ENCODE measurements around the gene PTPRD. TPM values are rescaled to one million over a fixed set of nuclear protein-coding genes. Genes with fewer than 3 reads are reported as not detected.

PTPRD gene
- total and polyA plus RNA-seq, 2 of the 4 experiments (the other 2 are of a cell fraction) = 0.07 to 0.18 TPM

GRCh38 chr9:8653111-8653510 is 1959.7 kb downstream of the PTPRD start:
- in situ Hi-C loops (cut with MboI; ENCODE audit: low sequenced_read_pairs) = no loop called here

More at GRCh38 chr9:8653111-8653510, 1959.7 kb downstream of the PTPRD start:
- no peak overlapping the region for H2BK120ac ChIP-seq (ENCODE audit: low read depth, low read length)
- dilution Hi-C loops (cut with HindIII; ENCODE audit: low sequenced_read_pairs, unreplicated experiment) (no loop called here), intact Hi-C loops (cut with micrococcal nuclease) (no loop called here)
- no peak overlapping the region for H3K9ac ChIP-seq (ENCODE audit: low read depth, low read length)
- WGBS, 2 experiments (ENCODE audit: extremely low coverage in 2 of 2, insufficient read length in 1 of 2) = no CpG with 5 or more reads among the region's 2 CpGs
- H3K9me3 ChIP-seq (ENCODE audit: control insufficient read depth, insufficient read depth, low read length) = no peaks in the 10 kb centered on the region
- H3K23ac ChIP-seq (ENCODE audit: low read depth, low read length) = no peak overlapping the region
- TF ChIP-seq ELK1 (IDR thresholded peaks at IDR 0.05; ENCODE audit: borderline replicate concordance, low read depth, low read length) (no peak), CTCF (conservative IDR thresholded peaks at IDR 0.05; ENCODE audit: low read depth, low read length) (no peak), USF2 (IDR thresholded peaks at IDR 0.05; ENCODE audit: low read depth, low read length) (no peak), RAD21 (IDR thresholded peaks at IDR 0.05; ENCODE audit: low read length) (no peak), FOS (IDR thresholded peaks at IDR 0.05; ENCODE audit: low read depth, low read length) (no peak), POLR2A (IDR thresholded peaks at IDR 0.05; ENCODE audit: low read depth, low read length) (no peak), MAZ (IDR thresholded peaks at IDR 0.05; ENCODE audit: borderline replicate concordance, low read depth, low read length) (no peak), NFE2L2 (IDR thresholded peaks at IDR 0.05; ENCODE audit: low read depth, low read length) (no peak), MAFK (IDR thresholded peaks at IDR 0.05; ENCODE audit: low read depth, low read length) (no peak), SMC3 (IDR thresholded peaks at IDR 0.05; ENCODE audit: low read depth, low read length) (no peak), CEBPB (IDR thresholded peaks at IDR 0.05; ENCODE audit: low read depth, low read length) (no peak), CHD1 (IDR thresholded peaks at IDR 0.05; ENCODE audit: low read depth, low read length) (no peak), MXI1 (IDR thresholded peaks at IDR 0.05; ENCODE audit: borderline replicate concordance, low read depth, low read length) (no peak)
- no peak overlapping the region for H2BK5ac ChIP-seq (ENCODE audit: low read depth, low read length, poor library complexity, severe bottlenecking)
- no peaks in the 10 kb centered on the region for H4K20me1 ChIP-seq (ENCODE audit: insufficient read depth, low read length)
- no peak overlapping the region for H2AK5ac ChIP-seq (ENCODE audit: low read depth, low read length)
- H3K14ac ChIP-seq (replicated peaks; ENCODE audit: low read depth, low read length) = no peak overlapping the region
- H3K4me3 ChIP-seq (ENCODE audit: insufficient read depth, low read depth, low read length) = no peak overlapping the region
- ChIA-PET CTCF (no interaction called here), POLR2A (ENCODE audit: unreplicated experiment) (no interaction called here)
- no peak for ATAC-seq (ENCODE audit: low read depth)
- DNase-seq = no peak
- H2AK9ac ChIP-seq (replicated peaks; ENCODE audit: low read depth, low read length, poor library complexity) = no peak overlapping the region
- no peak overlapping the region for H3K4me2 ChIP-seq (ENCODE audit: low read depth, low read length)
- no peak overlapping the region for H4K5ac ChIP-seq (ENCODE audit: low read depth, low read length)
- H2BK15ac ChIP-seq (ENCODE audit: low read depth, low read length) = no peak overlapping the region
- no TSS peak for BruUV-seq (replicated peaks)
- H3K18ac ChIP-seq (ENCODE audit: low read depth, low read length) = no peak overlapping the region
- H3K9me1 ChIP-seq (ENCODE audit: insufficient read depth, low read length) = no peaks in the 10 kb centered on the region
- H3K4ac ChIP-seq (ENCODE audit: low read depth, low read length) = no peak overlapping the region
- H2AFZ ChIP-seq (replicated peaks; ENCODE audit: low read length, poor library complexity) = no peak overlapping the region
- H3K27ac ChIP-seq (ENCODE audit: insufficient read depth, low read length) = no peak overlapping the region
- no peaks in the 10 kb centered on the region for H3K4me1 ChIP-seq (ENCODE audit: control insufficient read depth, insufficient read depth, low read length)
- no peaks in the 10 kb centered on the region for H3K79me1 ChIP-seq (ENCODE audit: low read depth in 1 of 2, low read length in 2 of 2)
- H3K27me3 ChIP-seq (ENCODE audit: control insufficient read depth, insufficient read depth, low read length) = no peaks in the 10 kb centered on the region
- H4K8ac ChIP-seq (ENCODE audit: low read depth in 2 of 2, low read length in 2 of 2) = no peak overlapping the region
- no peak overlapping the region for H4K91ac ChIP-seq (ENCODE audit: insufficient read depth, low read depth, low read length)
- H3K56ac ChIP-seq (ENCODE audit: extremely low read depth, insufficient read depth, low read length) = no peak overlapping the region
- no peak overlapping the region for H2BK20ac ChIP-seq (ENCODE audit: low read depth, low read length)
- no peaks in the 10 kb centered on the region for H3K36me3 ChIP-seq (ENCODE audit: control insufficient read depth, insufficient read depth, low read length)
